Measurements from ENCODE around the gene UNC13B. TPM values are rescaled to one million over a fixed set of nuclear protein-coding genes. Genes with fewer than 3 reads are reported as not detected.

The UNC13B gene
- total and polyA plus RNA-seq, 9 of the 15 experiments (the other 6 are each of a cell fraction or from before 2014, with no cell fraction given) = 2.4 to 11.5 (median 8.6) TPM

GRCh38 chr9:35161713-35162604 lies at the start of gene UNC13B (continued):
- TF ChIP-seq ARID4B (CRISPR knock-in tag; IDR thresholded peaks at IDR 0.05) (0 out of 2 replicates have a peak, but pooled peaks have one; percentile 57), DEAF1 (CRISPR knock-in tag; IDR thresholded peaks at IDR 0.05) (no peak), HINFP (tag; conservative IDR thresholded peaks at IDR 0.05; ENCODE audit: low read depth) (no peak), ZNF707 (CRISPR knock-in tag; conservative IDR thresholded peaks at IDR 0.05) (no peak), STAT5A (IDR thresholded peaks at IDR 0.05; ENCODE audit: borderline replicate concordance, low read length) (no peak), ETV6 (IDR thresholded peaks at IDR 0.05; ENCODE audit: borderline replicate concordance in 1 of 2, low read depth in 2 of 2, low read length in 1 of 2) (no peak), ETV6 (CRISPR knock-in tag; IDR thresholded peaks at IDR 0.05; ENCODE audit: borderline replicate concordance) (no peak), NFIX (CRISPR knock-in tag; IDR thresholded peaks at IDR 0.05; ENCODE audit: low read depth) (no peak), ZNF318 (IDR thresholded peaks at IDR 0.05; ENCODE audit: borderline replicate concordance in 1 of 2, low read depth in 1 of 2) (no peak)
